ENCODE measurements around the gene BOLA1.

DNA sequence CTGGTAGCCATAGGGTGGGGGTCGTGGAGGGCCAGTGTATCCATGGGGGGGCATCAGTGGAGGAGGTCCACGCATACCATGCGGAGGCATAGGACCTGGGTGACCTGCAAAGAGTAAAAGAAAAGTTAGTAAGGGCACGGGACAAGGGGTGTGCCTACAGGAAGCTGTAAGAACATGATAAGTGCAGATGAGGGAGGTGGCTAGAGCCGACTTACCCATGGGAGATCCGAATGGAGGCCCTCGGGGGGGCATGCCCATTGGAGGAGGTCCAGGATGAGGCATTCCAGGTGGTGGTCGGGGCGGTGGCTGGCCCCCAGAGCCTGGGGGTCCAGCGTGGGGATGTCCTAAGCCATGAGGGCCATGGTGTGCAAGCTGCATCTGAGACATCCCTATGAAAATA lies 24.3 kb downstream of the BOLA1 start:
- TF ChIP-seq, protein P1, sequence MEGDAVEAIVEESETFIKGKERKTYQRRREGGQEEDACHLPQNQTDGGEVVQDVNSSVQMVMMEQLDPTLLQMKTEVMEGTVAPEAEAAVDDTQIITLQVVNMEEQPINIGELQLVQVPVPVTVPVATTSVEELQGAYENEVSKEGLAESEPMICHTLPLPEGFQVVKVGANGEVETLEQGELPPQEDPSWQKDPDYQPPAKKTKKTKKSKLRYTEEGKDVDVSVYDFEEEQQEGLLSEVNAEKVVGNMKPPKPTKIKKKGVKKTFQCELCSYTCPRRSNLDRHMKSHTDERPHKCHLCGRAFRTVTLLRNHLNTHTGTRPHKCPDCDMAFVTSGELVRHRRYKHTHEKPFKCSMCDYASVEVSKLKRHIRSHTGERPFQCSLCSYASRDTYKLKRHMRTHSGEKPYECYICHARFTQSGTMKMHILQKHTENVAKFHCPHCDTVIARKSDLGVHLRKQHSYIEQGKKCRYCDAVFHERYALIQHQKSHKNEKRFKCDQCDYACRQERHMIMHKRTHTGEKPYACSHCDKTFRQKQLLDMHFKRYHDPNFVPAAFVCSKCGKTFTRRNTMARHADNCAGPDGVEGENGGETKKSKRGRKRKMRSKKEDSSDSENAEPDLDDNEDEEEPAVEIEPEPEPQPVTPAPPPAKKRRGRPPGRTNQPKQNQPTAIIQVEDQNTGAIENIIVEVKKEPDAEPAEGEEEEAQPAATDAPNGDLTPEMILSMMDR (IDR thresholded peaks at IDR 0.05; ENCODE audit: extremely low read depth in 1 of 2, insufficient read depth in 1 of 2, low read depth in 1 of 2, low read length in 2 of 2): no peak
- TF ChIP-seq FOS (IDR thresholded peaks at IDR 0.05; ENCODE audit: borderline replicate concordance, insufficient read depth, low read length): no peak
- no peak for TF ChIP-seq JUN (IDR thresholded peaks at IDR 0.05; ENCODE audit: borderline replicate concordance, insufficient read depth, insufficient read length, low read depth)
- TF ChIP-seq EZH2 (IDR thresholded peaks at IDR 0.05; ENCODE audit: borderline replicate concordance, low read depth, low read length, severe bottlenecking): no peak
- no peak for TF ChIP-seq GATA2 (IDR thresholded peaks at IDR 0.05; ENCODE audit: insufficient read depth, insufficient read length, low read depth, low read length)

Measured in endothelial cell of umbilical vein (primary cell).